Measurements from ENCODE around the gene ERCC6.

DNA sequence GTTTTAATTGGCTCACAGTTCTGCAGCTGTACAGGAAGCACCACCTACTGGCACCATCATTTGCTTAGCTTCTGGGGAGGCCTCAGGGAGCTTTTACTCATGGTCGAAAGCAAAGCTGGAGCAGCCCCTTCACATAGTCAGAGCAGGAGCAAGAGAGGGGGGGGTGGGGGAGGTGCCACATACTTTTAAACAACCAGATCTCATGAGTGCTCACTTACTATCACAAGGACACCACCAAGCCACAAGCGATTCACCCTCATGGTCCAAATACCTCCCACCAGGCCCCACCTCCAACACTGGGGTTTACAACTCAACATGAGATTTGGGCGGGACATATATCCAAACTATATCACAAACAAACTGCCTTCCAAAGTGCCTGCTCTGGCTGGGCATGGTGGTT is 39.5 kb upstream of the ERCC6 start:
- TF ChIP-seq, protein P1, sequence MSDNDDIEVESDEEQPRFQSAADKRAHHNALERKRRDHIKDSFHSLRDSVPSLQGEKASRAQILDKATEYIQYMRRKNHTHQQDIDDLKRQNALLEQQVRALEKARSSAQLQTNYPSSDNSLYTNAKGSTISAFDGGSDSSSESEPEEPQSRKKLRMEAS (IDR thresholded peaks at IDR 0.05; ENCODE audit: low read depth, low read length), result no peak
- TF ChIP-seq, protein P2, sequence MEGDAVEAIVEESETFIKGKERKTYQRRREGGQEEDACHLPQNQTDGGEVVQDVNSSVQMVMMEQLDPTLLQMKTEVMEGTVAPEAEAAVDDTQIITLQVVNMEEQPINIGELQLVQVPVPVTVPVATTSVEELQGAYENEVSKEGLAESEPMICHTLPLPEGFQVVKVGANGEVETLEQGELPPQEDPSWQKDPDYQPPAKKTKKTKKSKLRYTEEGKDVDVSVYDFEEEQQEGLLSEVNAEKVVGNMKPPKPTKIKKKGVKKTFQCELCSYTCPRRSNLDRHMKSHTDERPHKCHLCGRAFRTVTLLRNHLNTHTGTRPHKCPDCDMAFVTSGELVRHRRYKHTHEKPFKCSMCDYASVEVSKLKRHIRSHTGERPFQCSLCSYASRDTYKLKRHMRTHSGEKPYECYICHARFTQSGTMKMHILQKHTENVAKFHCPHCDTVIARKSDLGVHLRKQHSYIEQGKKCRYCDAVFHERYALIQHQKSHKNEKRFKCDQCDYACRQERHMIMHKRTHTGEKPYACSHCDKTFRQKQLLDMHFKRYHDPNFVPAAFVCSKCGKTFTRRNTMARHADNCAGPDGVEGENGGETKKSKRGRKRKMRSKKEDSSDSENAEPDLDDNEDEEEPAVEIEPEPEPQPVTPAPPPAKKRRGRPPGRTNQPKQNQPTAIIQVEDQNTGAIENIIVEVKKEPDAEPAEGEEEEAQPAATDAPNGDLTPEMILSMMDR (IDR thresholded peaks at IDR 0.05; ENCODE audit: low read depth, low read length), result no peak
- TF ChIP-seq MYC (IDR thresholded peaks at IDR 0.05; ENCODE audit: low read depth, low read length), result no peak
- TF ChIP-seq POLR2A (IDR thresholded peaks at IDR 0.05; ENCODE audit: extremely low read depth, insufficient read length), result no peak
